HEK293T (cell line): Measurements from ENCODE around the gene FABP3.

ENCODE experiments used
- CTBP1 ChIP-seq: fragments of 450-650 bp; IDR thresholded peaks from 2 replicates; pipeline ENCODE4 v1.6.1; 2016; ENCODE audit warnings: borderline replicate concordance
- ELF4 ChIP-seq: fragments of 450-650 bp; IDR thresholded peaks from 2 replicates; pipeline ENCODE4 v1.6.1; 2017; ENCODE audit warnings: antibody characterized with exemption
- FOXK2 ChIP-seq: fragments of 450-650 bp; IDR thresholded peaks from 2 replicates; pipeline ENCODE4 v1.6.1; 2016; ENCODE audit warnings: mild to moderate bottlenecking
- FOXM1 ChIP-seq: fragments of 450-650 bp; IDR thresholded peaks from 2 replicates; pipeline ENCODE4 v1.6.1; 2017; ENCODE audit warnings: mild to moderate bottlenecking, borderline replicate concordance
- LEF1 ChIP-seq: fragments of 450-650 bp; IDR thresholded peaks from 2 replicates; pipeline ENCODE4 v1.6.1; 2017; ENCODE audit warnings: mild to moderate bottlenecking, borderline replicate concordance
- NFRKB ChIP-seq: fragments of 450-650 bp; IDR thresholded peaks from 2 replicates; pipeline ENCODE4 v1.6.1; 2016; ENCODE audit warnings: mild to moderate bottlenecking, moderate library complexity
- SP1 ChIP-seq: fragments of 450-650 bp; IDR thresholded peaks from 2 replicates; pipeline ENCODE4 v1.6.1; 2017
- ZNF384 ChIP-seq: fragments of 450-650 bp; IDR thresholded peaks from 2 replicates; pipeline ENCODE4 v1.6.1; 2016

- no peak for TF ChIP-seq ZNF384
- no peak for TF ChIP-seq CTBP1
- no peak for TF ChIP-seq SP1
- TF ChIP-seq ELF4, result no peak
- TF ChIP-seq FOXK2, result no peak
- TF ChIP-seq LEF1, result no peak
- no peak for TF ChIP-seq NFRKB
- no peak for TF ChIP-seq FOXM1
Observed at GRCh38 chr1:31412732-31413404, 40.0 kb upstream of the FABP3 start, which contains the start of gene SERINC2.
